HepG2 (cell line): ENCODE results near the gene COX7A2L. TPM values are rescaled to one million over a fixed set of nuclear protein-coding genes. Genes with fewer than 3 reads are reported as not detected.

Source experiments
- AKAP8 ChIP-seq: sonication (generic); formaldehyde crosslinking; IDR thresholded peaks from 2 replicates; pipeline ENCODE4 v1.5.1; 2020; ENCODE audit warnings: mild to moderate bottlenecking, missing genetic modification reagents
- KDM2A ChIP-seq: sonication (generic); formaldehyde crosslinking; IDR thresholded peaks from 2 replicates; pipeline ENCODE4 v1.4.0; 2020; ENCODE audit warnings: low read depth, missing genetic modification reagents, borderline replicate concordance
- NR2C2 ChIP-seq: sonication (generic); formaldehyde crosslinking; IDR thresholded peaks from 2 replicates; pipeline ENCODE4 v1.4.0; 2020; ENCODE audit warnings: missing genetic modification reagents, mild to moderate bottlenecking, moderate library complexity, borderline replicate concordance
- NRL ChIP-seq: sonication (generic); formaldehyde crosslinking; IDR thresholded peaks from 2 replicates; pipeline ENCODE4 v1.5.0; 2020; ENCODE audit warnings: missing genetic modification reagents, mild to moderate bottlenecking, moderate library complexity, borderline replicate concordance
- ZNF260 ChIP-seq: sonication (generic); formaldehyde crosslinking; IDR thresholded peaks from 2 replicates; pipeline ENCODE4 v1.4.0; 2020; ENCODE audit warnings: missing genetic modification reagents, low read depth, mild to moderate bottlenecking, borderline replicate concordance
- ZNF329 ChIP-seq: sonication (generic); formaldehyde crosslinking; IDR thresholded peaks from 2 replicates; pipeline ENCODE4 v1.9.0; 2021; ENCODE audit warnings: low read depth, mild to moderate bottlenecking, missing genetic modification reagents
- ZNF562 ChIP-seq: sonication (generic); formaldehyde crosslinking; IDR thresholded peaks from 2 replicates; pipeline ENCODE4 v1.8.0; 2022; ENCODE audit warnings: missing genetic modification reagents, borderline replicate concordance
- ZNF577 ChIP-seq: sonication (generic); formaldehyde crosslinking; IDR thresholded peaks from 2 replicates; pipeline ENCODE4 v1.4.0; 2020; ENCODE audit warnings: mild to moderate bottlenecking, low read depth, missing genetic modification reagents, borderline replicate concordance
- ZNF644 ChIP-seq: IDR thresholded peaks from 2 replicates; pipeline ENCODE4 v1.6.1; 2016; ENCODE audit warnings: low read depth
- ZNF780A ChIP-seq: sonication (generic); formaldehyde crosslinking; IDR thresholded peaks from 2 replicates; pipeline ENCODE4 v1.8.0; 2022; ENCODE audit warnings: mild to moderate bottlenecking, missing genetic modification reagents, moderate library complexity
- polyA plus RNA-seq, 8 experiments: library from polyadenylated mRNA; depleted of rRNA in 3 of 8; stranded (reverse) in 7 of 8; unstranded in 1 of 8; fragments of >200 nt; fragmentation: Illumina TruSeq in 4 of 8; extraction: Trizol in 4 of 8; gene quantifications; 2 replicates each; pipeline versions ENCODE4 v1.2.1 to v1.2.3, GENCODE V29; 2011 to 2016; ENCODE audit warnings: low read depth in 4 of 8, missing spikeins in 1 of 8, mixed read lengths in 1 of 8; ENCODE audit not compliant: insufficient read depth in 1 of 8
- total RNA-seq, 5 experiments: library from RNA; depleted of rRNA; stranded (reverse); fragments of >200 nt; fragmentation: Illumina TruSeq; extraction: Trizol; gene quantifications; 2 replicates each; pipeline ENCODE4 v1.2.3, GENCODE V29; 2016; ENCODE audit warnings: low read depth in 1 of 5
- TF ChIP-seq, protein P1 (sequence below): fragments of 450-650 bp; IDR thresholded peaks from 2 replicates; pipeline ENCODE4 v1.6.1; 2016
- TF ChIP-seq, protein P2 (sequence below): sonication (generic); formaldehyde crosslinking; IDR thresholded peaks from 2 replicates; pipeline ENCODE4 v1.5.1; 2020; ENCODE audit warnings: missing genetic modification reagents, mild to moderate bottlenecking, borderline replicate concordance
- TF ChIP-seq, protein P3 (sequence below): sonication (generic); formaldehyde crosslinking; IDR thresholded peaks from 2 replicates; pipeline ENCODE4 v1.4.0; 2020; ENCODE audit warnings: missing genetic modification reagents, borderline replicate concordance
- TF ChIP-seq, protein P4 (sequence below): sonication (generic); formaldehyde crosslinking; IDR thresholded peaks from 2 replicates; pipeline ENCODE4 v1.9.0; 2022; ENCODE audit warnings: missing genetic modification reagents, mild to moderate bottlenecking, borderline replicate concordance
- TF ChIP-seq, protein P5 (sequence below): IDR thresholded peaks from 2 replicates; pipeline ENCODE4 v1.4.0; 2020; ENCODE audit warnings: mild to moderate bottlenecking, missing genetic modification reagents

Gene COX7A2L
- total and polyA plus RNA-seq, 2 of the 13 experiments (the other 11 are each of a cell fraction or from before 2014, with no cell fraction given): 155 to 201 TPM

DNA sequence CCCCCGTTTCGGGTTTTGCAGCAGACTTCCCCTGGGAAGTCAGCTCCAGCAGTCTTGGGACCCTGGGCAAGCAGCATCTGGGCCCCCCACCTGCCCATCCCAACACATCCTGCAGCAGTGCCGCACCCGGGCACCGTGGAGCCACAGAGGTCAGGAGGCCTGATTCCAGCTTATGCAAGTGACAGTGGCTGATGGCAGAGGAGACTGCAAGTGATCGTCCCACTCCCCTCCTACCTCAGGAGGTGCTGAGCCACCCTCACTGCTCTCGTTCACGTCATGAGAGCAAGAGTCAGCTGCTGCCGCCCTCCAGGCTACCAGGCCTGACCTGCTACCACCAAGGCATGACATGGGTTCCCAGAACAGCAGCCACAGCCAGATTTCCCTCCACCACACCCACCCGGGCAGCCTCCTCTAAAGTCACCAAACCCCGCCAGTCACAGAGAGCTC lies 18.2 kb downstream of the COX7A2L start (continued):
- TF ChIP-seq NR2C2 (CRISPR knock-in tag) (no peak), ZNF562 (no peak), ZNF780A (no peak), NRL (CRISPR knock-in tag) (peak; percentile 45), ZNF329 (CRISPR knock-in tag) (0 out of 2 replicates have a peak, but pooled peaks have one; percentile 10), ZNF260 (peak; percentile 76; the same call in 1 of the 2 replicates), ZNF644 (CRISPR knock-in tag) (no peak), KDM2A (CRISPR knock-in tag) (peak; percentile 9; the same call in 1 of the 2 replicates), ZNF577 (no peak), AKAP8 (CRISPR knock-in tag) (0 out of 2 replicates have a peak, but pooled peaks have one; percentile 31)
- TF ChIP-seq, protein P1, sequence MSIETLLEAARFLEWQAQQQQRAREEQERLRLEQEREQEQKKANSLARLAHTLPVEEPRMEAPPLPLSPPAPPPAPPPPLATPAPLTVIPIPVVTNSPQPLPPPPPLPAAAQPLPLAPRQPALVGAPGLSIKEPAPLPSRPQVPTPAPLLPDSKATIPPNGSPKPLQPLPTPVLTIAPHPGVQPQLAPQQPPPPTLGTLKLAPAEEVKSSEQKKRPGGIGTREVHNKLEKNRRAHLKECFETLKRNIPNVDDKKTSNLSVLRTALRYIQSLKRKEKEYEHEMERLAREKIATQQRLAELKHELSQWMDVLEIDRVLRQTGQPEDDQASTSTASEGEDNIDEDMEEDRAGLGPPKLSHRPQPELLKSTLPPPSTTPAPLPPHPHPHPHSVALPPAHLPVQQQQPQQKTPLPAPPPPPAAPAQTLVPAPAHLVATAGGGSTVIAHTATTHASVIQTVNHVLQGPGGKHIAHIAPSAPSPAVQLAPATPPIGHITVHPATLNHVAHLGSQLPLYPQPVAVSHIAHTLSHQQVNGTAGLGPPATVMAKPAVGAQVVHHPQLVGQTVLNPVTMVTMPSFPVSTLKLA: no peak
- TF ChIP-seq, protein P2, sequence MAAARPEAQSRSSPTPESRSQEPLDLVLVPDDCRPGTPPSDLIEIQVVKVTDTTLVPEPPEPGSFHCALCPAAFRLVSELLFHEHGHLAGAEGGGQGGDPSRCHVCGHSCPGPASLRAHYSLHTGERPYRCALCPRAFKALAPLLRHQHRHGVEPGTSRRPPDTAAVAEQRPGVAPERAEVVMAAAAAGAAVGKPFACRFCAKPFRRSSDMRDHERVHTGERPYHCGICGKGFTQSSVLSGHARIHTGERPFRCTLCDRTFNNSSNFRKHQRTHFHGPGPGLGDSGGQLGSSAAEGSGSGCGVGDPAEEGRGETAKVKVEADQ (CRISPR knock-in tag): no peak
- TF ChIP-seq, protein P3, sequence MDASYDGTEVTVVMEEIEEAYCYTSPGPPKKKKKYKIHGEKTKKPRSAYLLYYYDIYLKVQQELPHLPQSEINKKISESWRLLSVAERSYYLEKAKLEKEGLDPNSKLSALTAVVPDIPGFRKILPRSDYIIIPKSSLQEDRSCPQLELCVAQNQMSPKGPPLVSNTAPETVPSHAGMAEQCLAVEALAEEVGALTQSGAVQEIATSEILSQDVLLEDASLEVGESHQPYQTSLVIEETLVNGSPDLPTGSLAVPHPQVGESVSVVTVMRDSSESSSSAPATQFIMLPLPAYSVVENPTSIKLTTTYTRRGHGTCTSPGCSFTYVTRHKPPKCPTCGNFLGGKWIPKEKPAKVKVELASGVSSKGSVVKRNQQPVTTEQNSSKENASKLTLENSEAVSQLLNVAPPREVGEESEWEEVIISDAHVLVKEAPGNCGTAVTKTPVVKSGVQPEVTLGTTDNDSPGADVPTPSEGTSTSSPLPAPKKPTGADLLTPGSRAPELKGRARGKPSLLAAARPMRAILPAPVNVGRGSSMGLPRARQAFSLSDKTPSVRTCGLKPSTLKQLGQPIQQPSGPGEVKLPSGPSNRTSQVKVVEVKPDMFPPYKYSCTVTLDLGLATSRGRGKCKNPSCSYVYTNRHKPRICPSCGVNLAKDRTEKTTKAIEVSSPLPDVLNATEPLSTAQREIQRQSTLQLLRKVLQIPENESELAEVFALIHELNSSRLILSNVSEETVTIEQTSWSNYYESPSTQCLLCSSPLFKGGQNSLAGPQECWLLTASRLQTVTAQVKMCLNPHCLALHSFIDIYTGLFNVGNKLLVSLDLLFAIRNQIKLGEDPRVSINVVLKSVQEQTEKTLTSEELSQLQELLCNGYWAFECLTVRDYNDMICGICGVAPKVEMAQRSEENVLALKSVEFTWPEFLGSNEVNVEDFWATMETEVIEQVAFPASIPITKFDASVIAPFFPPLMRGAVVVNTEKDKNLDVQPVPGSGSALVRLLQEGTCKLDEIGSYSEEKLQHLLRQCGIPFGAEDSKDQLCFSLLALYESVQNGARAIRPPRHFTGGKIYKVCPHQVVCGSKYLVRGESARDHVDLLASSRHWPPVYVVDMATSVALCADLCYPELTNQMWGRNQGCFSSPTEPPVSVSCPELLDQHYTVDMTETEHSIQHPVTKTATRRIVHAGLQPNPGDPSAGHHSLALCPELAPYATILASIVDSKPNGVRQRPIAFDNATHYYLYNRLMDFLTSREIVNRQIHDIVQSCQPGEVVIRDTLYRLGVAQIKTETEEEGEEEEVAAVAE: no peak
- TF ChIP-seq, protein P4, sequence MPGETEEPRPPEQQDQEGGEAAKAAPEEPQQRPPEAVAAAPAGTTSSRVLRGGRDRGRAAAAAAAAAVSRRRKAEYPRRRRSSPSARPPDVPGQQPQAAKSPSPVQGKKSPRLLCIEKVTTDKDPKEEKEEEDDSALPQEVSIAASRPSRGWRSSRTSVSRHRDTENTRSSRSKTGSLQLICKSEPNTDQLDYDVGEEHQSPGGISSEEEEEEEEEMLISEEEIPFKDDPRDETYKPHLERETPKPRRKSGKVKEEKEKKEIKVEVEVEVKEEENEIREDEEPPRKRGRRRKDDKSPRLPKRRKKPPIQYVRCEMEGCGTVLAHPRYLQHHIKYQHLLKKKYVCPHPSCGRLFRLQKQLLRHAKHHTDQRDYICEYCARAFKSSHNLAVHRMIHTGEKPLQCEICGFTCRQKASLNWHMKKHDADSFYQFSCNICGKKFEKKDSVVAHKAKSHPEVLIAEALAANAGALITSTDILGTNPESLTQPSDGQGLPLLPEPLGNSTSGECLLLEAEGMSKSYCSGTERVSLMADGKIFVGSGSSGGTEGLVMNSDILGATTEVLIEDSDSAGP (CRISPR knock-in tag): peak; percentile 28; the same call in 1 of the 2 replicates
- TF ChIP-seq, protein P5, sequence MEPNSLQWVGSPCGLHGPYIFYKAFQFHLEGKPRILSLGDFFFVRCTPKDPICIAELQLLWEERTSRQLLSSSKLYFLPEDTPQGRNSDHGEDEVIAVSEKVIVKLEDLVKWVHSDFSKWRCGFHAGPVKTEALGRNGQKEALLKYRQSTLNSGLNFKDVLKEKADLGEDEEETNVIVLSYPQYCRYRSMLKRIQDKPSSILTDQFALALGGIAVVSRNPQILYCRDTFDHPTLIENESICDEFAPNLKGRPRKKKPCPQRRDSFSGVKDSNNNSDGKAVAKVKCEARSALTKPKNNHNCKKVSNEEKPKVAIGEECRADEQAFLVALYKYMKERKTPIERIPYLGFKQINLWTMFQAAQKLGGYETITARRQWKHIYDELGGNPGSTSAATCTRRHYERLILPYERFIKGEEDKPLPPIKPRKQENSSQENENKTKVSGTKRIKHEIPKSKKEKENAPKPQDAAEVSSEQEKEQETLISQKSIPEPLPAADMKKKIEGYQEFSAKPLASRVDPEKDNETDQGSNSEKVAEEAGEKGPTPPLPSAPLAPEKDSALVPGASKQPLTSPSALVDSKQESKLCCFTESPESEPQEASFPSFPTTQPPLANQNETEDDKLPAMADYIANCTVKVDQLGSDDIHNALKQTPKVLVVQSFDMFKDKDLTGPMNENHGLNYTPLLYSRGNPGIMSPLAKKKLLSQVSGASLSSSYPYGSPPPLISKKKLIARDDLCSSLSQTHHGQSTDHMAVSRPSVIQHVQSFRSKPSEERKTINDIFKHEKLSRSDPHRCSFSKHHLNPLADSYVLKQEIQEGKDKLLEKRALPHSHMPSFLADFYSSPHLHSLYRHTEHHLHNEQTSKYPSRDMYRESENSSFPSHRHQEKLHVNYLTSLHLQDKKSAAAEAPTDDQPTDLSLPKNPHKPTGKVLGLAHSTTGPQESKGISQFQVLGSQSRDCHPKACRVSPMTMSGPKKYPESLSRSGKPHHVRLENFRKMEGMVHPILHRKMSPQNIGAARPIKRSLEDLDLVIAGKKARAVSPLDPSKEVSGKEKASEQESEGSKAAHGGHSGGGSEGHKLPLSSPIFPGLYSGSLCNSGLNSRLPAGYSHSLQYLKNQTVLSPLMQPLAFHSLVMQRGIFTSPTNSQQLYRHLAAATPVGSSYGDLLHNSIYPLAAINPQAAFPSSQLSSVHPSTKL: 0 out of 2 replicates have a peak, but pooled peaks have one; percentile 1
